Endodermal cell (in vitro differentiated cells): Measurements from ENCODE around the gene DYRK1A. TPM values are rescaled to one million over a fixed set of nuclear protein-coding genes. Genes with fewer than 3 reads are reported as not detected.

Experiments
- DNase-seq: peaks from one replicate; pipeline ENCODE4 v3.0.0-alpha.2; 2017
- H3K27ac ChIP-seq: 2 replicates; pipeline ENCODE4 v1.5.1; 2013; ENCODE audit warnings: mild to moderate bottlenecking, low read depth, low read length, moderate library complexity
- H3K27me3 ChIP-seq: 2 replicates; pipeline ENCODE4 v1.6.1; 2013; ENCODE audit warnings: mild to moderate bottlenecking, low read length, moderate library complexity; ENCODE audit not compliant: insufficient read depth, control insufficient read depth, poor library complexity, severe bottlenecking
- H3K36me3 ChIP-seq: 2 replicates; pipeline ENCODE4 v1.7.0; 2013; ENCODE audit warnings: mild to moderate bottlenecking, low read length, moderate library complexity; ENCODE audit not compliant: control insufficient read depth, insufficient read depth
- H3K4me1 ChIP-seq: one replicate; pipeline ENCODE4 v1.7.0; 2013; ENCODE audit warnings: low read length; ENCODE audit not compliant: control insufficient read depth, insufficient read depth
- H3K4me3 ChIP-seq: 2 replicates; pipeline ENCODE4 v1.5.1; 2013; ENCODE audit warnings: mild to moderate bottlenecking, low read length, moderate library complexity
- H3K9ac ChIP-seq: 2 replicates; pipeline ENCODE4 v1.6.1; 2013; ENCODE audit warnings: mild to moderate bottlenecking, low read length, moderate library complexity; ENCODE audit not compliant: poor library complexity, severe bottlenecking; ENCODE audit errors: extremely low read depth
- H3K9me3 ChIP-seq: 2 replicates; pipeline ENCODE4 v1.6.1; 2013; ENCODE audit warnings: mild to moderate bottlenecking, low read length, moderate library complexity; ENCODE audit not compliant: control insufficient read depth
- H3K27ac Mint-ChIP-seq: 2 replicates; pipeline ENCODE4 v1.8.0; 2020; ENCODE audit warnings: mixed read lengths
- H3K27me3 Mint-ChIP-seq: 2 replicates; pipeline ENCODE4 v1.8.0; 2021; ENCODE audit warnings: mild to moderate bottlenecking, mixed read lengths; ENCODE audit not compliant: insufficient read depth
- H3K36me3 Mint-ChIP-seq: 2 replicates; pipeline ENCODE4 v1.8.0; 2020; ENCODE audit warnings: low read depth, mixed read lengths
- H3K4me1 Mint-ChIP-seq: 2 replicates; pipeline ENCODE4 v1.8.0; 2020; ENCODE audit warnings: mixed read lengths
- H3K4me3 Mint-ChIP-seq: 2 replicates; pipeline ENCODE4 v1.8.0; 2020; ENCODE audit warnings: mild to moderate bottlenecking, moderate library complexity, mixed read lengths
- H3K9me3 Mint-ChIP-seq: 2 replicates; pipeline ENCODE4 v1.8.0; 2020; ENCODE audit warnings: mild to moderate bottlenecking, mixed read lengths
- WGBS, 2 experiments: methylation state at CpG; one replicate each; pipeline versions ENCODE4 v1.1.5 to v1.1.7; 2013; ENCODE audit warnings: missing lambda C conversion rate in 2 of 2, mixed read lengths in 1 of 2; ENCODE audit not compliant: insufficient coverage in 1 of 2, insufficient read length in 1 of 2; 5-methylcytosine and 5-hydroxymethylcytosine counted together
- total RNA-seq, 2 donors: library from RNA; stranded (reverse); fragmentation: NEBNext Ultra II Directional in 1 of 2; extraction: Animal tissue kit (Norgen Biotek cat#: 25700) in 1 of 2; gene quantifications; 2 replicates in 1 of 2; 3 replicates in 1 of 2; pipeline ENCODE4 v1.2.1, GENCODE V29; 2021
- TF ChIP-seq, protein P1 (sequence below): fragments of 200-600 bp; sonication (generic); conservative IDR thresholded peaks from 2 replicates; pipeline ENCODE4 v1.5.0; 2021; ENCODE audit warnings: antibody characterized with exemption, mild to moderate bottlenecking

The DYRK1A gene
- total RNA-seq, 2 donors from 2014 or later, result 73.9 to 75.2 TPM

DNA sequence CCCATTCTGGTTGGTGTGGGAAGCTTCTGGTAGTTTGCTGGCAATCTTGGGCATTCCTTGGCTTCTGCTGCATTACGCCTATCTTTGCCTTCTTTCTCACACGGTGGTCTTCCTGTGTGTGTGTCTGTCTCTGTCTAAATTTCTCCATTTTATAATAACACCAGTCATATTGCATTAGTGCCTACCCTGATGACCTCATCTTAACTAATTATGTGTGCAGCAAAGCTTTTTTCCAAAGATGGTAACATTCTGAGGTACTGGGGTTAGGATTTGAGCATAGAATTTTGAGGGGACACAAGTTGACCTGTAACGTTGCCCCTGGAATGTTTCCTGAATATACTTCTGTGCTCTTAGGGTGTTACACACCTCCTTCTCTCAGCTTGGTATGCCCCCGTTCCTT, 77.1 kb downstream of the DYRK1A start:
- Mint-ChIP-seq H3K4me1 (peaks cover 36% of the 10 kb centered on the region), H3K9me3 (peaks cover 16% of the 10 kb centered on the region), H3K36me3 (peaks cover 28% of the 10 kb centered on the region), H3K27ac (peak overlapping the region; percentile 52), H3K4me3 (no peak overlapping the region), H3K27me3 (no peaks in the 10 kb centered on the region)
- Histone ChIP-seq H3K4me3 (no peak overlapping the region), H3K36me3 (peaks cover 10% of the 10 kb centered on the region), H3K27ac (no peak overlapping the region), H3K27me3 (no peaks in the 10 kb centered on the region), H3K9me3 (peaks cover 10% of the 10 kb centered on the region), H3K9ac (no peak overlapping the region), H3K4me1 (no peaks in the 10 kb centered on the region)
- TF ChIP-seq, protein P1, sequence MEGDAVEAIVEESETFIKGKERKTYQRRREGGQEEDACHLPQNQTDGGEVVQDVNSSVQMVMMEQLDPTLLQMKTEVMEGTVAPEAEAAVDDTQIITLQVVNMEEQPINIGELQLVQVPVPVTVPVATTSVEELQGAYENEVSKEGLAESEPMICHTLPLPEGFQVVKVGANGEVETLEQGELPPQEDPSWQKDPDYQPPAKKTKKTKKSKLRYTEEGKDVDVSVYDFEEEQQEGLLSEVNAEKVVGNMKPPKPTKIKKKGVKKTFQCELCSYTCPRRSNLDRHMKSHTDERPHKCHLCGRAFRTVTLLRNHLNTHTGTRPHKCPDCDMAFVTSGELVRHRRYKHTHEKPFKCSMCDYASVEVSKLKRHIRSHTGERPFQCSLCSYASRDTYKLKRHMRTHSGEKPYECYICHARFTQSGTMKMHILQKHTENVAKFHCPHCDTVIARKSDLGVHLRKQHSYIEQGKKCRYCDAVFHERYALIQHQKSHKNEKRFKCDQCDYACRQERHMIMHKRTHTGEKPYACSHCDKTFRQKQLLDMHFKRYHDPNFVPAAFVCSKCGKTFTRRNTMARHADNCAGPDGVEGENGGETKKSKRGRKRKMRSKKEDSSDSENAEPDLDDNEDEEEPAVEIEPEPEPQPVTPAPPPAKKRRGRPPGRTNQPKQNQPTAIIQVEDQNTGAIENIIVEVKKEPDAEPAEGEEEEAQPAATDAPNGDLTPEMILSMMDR, result no peak
- DNase-seq, result no peak
- 99 to 100% methylated on average over 2 to 4 of the region's 4 CpGs for WGBS, 2 experiments

DNA sequence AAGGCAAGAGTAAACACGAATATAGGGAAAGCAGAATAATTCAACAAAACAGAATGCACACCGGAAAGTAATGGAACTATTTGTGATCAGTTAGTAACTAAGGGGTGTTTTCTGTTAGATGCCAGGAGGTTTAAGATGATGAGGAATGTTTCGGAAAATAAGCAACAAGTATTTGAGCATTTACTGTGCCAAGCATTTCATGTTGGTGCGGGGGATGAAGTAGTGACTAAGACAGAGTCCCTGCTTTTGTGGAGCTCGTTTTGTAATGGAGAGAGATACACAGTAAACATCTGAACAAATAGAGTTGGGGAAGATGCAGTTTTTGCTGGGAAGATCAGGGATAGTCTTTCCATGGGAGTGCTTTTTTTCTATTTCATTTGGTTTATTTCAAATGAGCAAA, 78.7 kb downstream of the DYRK1A start:
- Mint-ChIP-seq H3K4me3 (no peak overlapping the region), H3K36me3 (peaks cover 22% of the 10 kb centered on the region), H3K27ac (no peak overlapping the region), H3K27me3 (no peaks in the 10 kb centered on the region), H3K9me3 (peaks cover 5% of the 10 kb centered on the region), H3K4me1 (peaks cover 45% of the 10 kb centered on the region)
- no peak for DNase-seq
- TF ChIP-seq, protein P1, result no peak
- H3K9me3 ChIP-seq, result no peaks in the 10 kb centered on the region
- no peaks in the 10 kb centered on the region for H3K27me3 ChIP-seq
- H3K27ac ChIP-seq, result no peak overlapping the region
- no peak overlapping the region for H3K9ac ChIP-seq
- H3K4me1 ChIP-seq, result peaks cover 6% of the 10 kb centered on the region
- WGBS, 2 experiments, result 91 to 92% methylated on average over 5 of the region's 5 CpGs
- peaks cover 7% of the 10 kb centered on the region for H3K36me3 ChIP-seq
- no peak overlapping the region for H3K4me3 ChIP-seq

DNA sequence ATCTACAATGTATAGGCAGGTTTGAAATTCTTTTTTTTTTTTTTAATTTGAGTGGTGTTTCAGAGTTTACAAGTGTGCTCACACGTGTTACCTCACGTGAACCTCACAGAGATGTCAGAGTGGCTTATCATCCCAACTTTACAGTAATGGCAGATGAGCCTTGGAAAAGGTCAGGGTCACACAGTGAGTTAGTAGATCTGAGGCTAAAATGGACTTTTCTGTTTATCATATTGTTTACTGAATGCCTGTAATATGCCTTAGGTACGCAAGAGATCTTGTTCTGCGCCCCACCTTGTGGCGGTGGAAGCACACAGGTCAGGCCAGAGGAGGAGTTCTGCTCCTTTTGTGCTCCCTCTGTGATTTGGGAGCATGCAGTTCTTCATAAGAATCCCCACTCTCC, 80.0 kb downstream of the DYRK1A start:
- TF ChIP-seq, protein P1, result peak; percentile 60
- no peaks in the 10 kb centered on the region for H3K9me3 ChIP-seq
- no peak overlapping the region for H3K27ac ChIP-seq
- DNase-seq, result peak; percentile 68
- Mint-ChIP-seq H3K36me3 (peaks cover 15% of the 10 kb centered on the region), H3K4me1 (peaks cover 45% of the 10 kb centered on the region), H3K27me3 (no peaks in the 10 kb centered on the region), H3K4me3 (no peak overlapping the region), H3K27ac (no peak overlapping the region), H3K9me3 (no peaks in the 10 kb centered on the region)
- peaks cover 10% of the 10 kb centered on the region for H3K4me1 ChIP-seq
- peaks cover 7% of the 10 kb centered on the region for H3K36me3 ChIP-seq
- 89 to 95% methylated on average over 5 of the region's 5 CpGs for WGBS, 2 experiments
- no peaks in the 10 kb centered on the region for H3K27me3 ChIP-seq
- H3K4me3 ChIP-seq, result no peak overlapping the region
- no peak overlapping the region for H3K9ac ChIP-seq
